GM19324 (cell line): ENCODE data around the gene KCNK10.

Experiments
- ATAC-seq: cut with Tn5 transposase; IDR thresholded peaks from one replicate; pipeline ENCODE4 v1.9.1; 2021; ENCODE audit warnings: mild to moderate bottlenecking, moderate library complexity; ENCODE audit not compliant: unreplicated experiment, low FRiP score

The KCNK10 gene

GRCh38 chr14:88321692-88322503, 1.2 kb downstream of the KCNK10 start:
- no peak for ATAC-seq

GRCh38 chr14:88318406-88318805, 4.7 kb downstream of the KCNK10 start:
- ATAC-seq, result no peak

- ATAC-seq, result no peak
Measured at GRCh38 chr14:88316521-88316920, 6.5 kb downstream of the KCNK10 start.

GRCh38 chr14:88312257-88312656, 10.8 kb downstream of the KCNK10 start:
- no peak for ATAC-seq

GRCh38 chr14:88311780-88312179, 11.3 kb downstream of the KCNK10 start:
- no peak for ATAC-seq

- ATAC-seq, result no peak
Measured at GRCh38 chr14:88310449-88310848, 12.6 kb downstream of the KCNK10 start.

- no peak for ATAC-seq
Measured at GRCh38 chr14:88310021-88310420, 13.0 kb downstream of the KCNK10 start.

GRCh38 chr14:88305528-88306322, 17.3 kb downstream of the KCNK10 start:
- no peak for ATAC-seq

GRCh38 chr14:88303041-88303440, 20.0 kb downstream of the KCNK10 start:
- no peak for ATAC-seq

- ATAC-seq, result no peak
Measured at GRCh38 chr14:88301381-88301780, 21.7 kb downstream of the KCNK10 start.

GRCh38 chr14:88300817-88301216, 22.3 kb downstream of the KCNK10 start:
- no peak for ATAC-seq

- ATAC-seq, result no peak
Measured at GRCh38 chr14:88299865-88300530, 23.1 kb downstream of the KCNK10 start.

- ATAC-seq, result no peak
Measured at GRCh38 chr14:88297306-88297705, 25.8 kb downstream of the KCNK10 start.

GRCh38 chr14:88296351-88296750, 26.7 kb downstream of the KCNK10 start:
- ATAC-seq, result no peak

- no peak for ATAC-seq
Measured at GRCh38 chr14:88289996-88290395, 33.1 kb downstream of the KCNK10 start.

- ATAC-seq, result no peak
Measured at GRCh38 chr14:88289234-88289633, 33.8 kb downstream of the KCNK10 start.

- ATAC-seq, result no peak
Measured at GRCh38 chr14:88286309-88286708, 36.8 kb downstream of the KCNK10 start.

GRCh38 chr14:88281447-88281846, 41.6 kb downstream of the KCNK10 start:
- ATAC-seq, result no peak

- ATAC-seq, result no peak
Measured at GRCh38 chr14:88276923-88277596, 46.0 kb downstream of the KCNK10 start.

GRCh38 chr14:88272390-88273269, 50.4 kb downstream of the KCNK10 start:
- no peak for ATAC-seq
